Ammon's horn (tissue), 1 donor: Measurements from ENCODE around the gene CDH23.

Experiments used
- DNase-seq: peaks from one replicate; pipeline ENCODE4 v3.0.0-alpha.2; 2016; ENCODE audit warnings: low spot score

CDH23 gene

GRCh38 chr10:71516890-71517289 is 120.2 kb downstream of the CDH23 start:
- no peak for DNase-seq

DNA sequence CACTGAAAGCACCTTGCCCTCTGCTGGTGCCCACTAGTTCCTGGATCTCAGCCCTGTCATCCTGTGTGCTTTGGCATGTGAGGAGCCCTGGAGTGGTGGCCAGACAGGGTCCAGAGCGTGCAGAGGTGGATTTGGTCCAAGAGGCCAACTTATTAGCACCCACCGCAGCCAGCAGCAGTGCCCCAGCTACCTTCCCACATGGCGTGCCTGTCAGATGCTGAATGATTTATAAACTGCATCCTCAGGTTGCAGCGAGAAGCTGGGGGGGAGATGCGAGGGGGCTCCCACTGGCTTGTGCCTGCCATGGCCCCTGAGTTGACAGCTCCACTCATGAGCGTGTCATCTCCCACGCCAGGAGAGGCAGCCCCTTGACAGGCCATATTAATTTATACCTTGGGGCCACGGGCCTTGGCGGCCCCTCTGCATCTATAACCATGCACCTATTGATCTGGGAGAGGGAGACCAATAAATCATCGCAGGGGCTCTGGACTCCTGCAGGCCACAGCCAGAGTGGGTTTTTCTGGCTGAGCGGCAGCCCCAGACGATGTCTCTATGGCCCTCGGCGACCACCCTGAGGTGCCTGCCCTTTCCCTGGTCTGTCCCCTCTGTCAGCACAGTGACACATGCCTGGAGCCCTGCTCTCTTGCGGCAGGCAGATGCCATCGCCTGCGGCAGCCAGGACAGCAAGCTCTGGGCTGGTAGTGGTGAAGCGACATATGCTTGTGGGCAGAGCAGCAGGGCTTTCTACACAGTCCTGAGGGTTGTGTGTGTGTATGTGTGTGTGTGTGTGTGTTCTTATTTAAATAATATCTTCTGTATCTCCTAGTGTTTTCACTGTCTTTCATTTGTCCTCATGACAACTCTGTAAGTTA is 120.8 kb downstream of the CDH23 start:
- DNase-seq = peak; percentile 46

- no peak for DNase-seq
Observed at GRCh38 chr10:71520042-71520441, 123.3 kb downstream of the CDH23 start.

- no peak for DNase-seq
Observed at GRCh38 chr10:71521504-71522441, 125.1 kb downstream of the CDH23 start.

GRCh38 chr10:71522442-71523144 is 125.9 kb downstream of the CDH23 start:
- no peak for DNase-seq

GRCh38 chr10:71523756-71524155 is 127.0 kb downstream of the CDH23 start:
- no peak for DNase-seq

- no peak for DNase-seq
Observed at GRCh38 chr10:71525092-71525491, 128.4 kb downstream of the CDH23 start.

DNA sequence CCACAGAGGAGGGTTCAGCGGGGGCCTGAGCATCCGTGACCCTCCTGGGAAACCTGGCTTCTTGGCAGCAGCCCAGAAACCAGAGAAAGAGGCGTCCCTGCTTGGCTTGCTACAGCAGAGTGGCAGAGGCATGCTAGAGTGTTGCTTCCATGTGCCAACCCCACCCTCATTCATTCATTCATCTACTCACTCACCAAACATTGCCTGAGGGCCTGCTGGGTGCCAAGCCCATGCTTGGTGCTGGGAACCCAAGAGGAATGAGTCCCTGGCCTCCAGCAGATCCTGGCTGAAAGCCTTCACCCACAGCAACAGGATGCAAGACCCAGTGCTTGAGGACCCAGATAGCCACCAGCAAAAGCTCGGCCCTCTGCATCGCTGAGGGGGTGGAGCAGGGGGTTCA is 129.0 kb downstream of the CDH23 start:
- DNase-seq = no peak

- DNase-seq = no peak
Observed at GRCh38 chr10:71526653-71527052, 129.9 kb downstream of the CDH23 start.

DNA sequence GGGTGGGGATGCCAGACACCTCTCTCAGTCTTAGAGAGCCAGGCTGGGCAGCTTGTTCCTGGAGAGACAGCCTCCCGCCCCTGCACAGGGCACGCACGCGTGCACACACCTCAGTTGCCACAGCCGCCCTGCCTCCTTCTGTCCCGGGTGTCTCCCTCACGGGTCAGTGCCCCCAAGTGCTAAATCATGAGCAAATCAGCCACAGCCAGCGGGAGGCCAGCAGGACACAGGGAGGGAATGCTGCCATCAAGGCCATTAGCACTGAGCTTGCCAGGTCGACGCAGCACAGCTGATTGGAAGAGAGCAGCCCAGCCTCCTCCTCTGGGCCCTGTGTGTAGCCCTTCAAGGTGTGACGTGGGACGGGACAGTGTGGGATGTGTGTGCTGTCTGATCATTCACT is 130.4 kb downstream of the CDH23 start:
- DNase-seq = peak; percentile 17

GRCh38 chr10:71528371-71529206 is 131.9 kb downstream of the CDH23 start:
- peak; percentile 41 for DNase-seq

GRCh38 chr10:71529207-71529827 is 132.6 kb downstream of the CDH23 start:
- DNase-seq = no peak

DNA sequence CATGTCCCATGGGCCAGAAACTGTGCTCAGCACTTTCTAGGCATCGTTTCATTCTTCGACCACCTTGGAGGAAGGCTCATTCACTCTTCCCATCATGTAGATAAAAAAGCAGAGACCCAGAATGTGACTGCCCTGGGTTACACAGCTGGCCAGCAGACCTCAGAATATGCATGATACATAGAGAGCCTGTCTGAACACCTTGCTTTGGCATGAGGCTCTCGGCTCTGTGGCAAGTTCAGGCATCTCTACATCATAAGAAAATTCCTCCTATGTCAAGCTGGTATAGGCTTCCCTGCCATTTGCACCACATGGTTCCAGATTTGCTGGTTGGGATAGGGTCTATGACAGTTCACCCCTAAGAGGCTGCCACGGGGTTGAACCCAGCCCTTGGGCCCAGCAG is 134.1 kb downstream of the CDH23 start:
- DNase-seq = no peak

DNA sequence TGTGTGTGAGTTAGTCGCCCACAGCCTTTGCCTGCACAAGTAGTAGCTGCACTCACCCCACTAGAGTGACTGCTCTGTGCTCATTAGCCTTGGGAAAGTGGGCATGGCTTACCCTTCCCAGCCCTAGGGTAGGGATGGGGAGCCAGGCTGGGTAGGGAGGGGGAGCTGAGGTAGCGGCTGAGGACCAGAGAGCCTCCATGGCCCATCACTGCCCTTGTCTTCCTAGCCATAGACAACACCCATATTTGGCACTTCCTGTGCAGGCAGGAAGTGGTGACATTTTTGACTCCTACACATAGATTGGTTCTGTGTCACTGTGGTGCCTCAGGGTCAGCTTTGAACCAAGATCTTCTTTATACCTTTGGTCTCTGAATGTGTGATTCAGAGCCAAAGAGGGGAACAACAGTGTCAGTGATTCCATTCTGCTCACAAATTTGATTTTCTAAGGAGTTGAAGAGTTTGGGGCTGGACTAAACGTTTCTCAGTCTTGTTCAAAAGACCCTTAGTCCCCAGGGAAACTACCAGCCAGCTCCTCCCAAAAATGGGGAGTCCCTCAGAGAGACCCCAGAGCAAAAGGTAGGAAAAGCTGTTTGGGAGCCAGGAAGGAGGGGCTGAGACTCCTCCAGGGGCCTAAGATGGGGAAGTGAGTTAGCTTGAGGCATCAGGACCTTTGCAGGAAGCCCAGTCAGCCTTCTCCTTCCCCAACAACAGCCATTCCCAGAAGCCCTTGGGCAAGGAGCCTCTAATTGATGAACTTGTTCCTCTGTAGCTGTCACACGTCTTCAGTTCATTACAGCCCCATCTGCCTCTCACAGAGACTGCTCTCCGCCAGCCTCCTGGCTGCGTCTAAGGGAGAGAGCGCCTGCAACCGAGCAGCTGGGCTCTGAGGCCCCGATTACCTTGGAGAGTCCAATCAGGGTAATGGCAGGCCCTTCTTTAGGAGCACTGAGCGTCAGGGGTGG is 135.0 kb downstream of the CDH23 start:
- no peak for DNase-seq

DNA sequence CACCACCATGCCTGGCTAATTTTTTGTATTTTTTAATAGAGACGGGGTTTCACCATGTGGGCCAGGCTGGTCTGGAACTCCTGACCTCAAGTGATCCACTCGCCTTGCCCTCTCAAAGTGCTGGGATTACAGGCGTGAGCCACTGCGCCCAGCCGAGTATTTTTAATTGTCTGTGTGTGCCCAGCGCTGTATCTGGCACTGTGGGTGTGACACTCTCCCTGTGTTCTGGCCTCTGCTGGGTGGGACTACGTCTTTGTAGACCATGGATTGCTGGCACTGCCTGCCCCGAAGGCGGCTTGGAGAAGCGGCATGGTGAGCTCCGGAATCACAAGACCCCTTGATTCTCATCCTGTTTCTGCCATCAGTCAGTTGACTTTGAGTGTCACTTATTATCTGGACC is 136.2 kb downstream of the CDH23 start:
- DNase-seq = no peak

- no peak for DNase-seq
Observed at GRCh38 chr10:71533936-71534335, 137.2 kb downstream of the CDH23 start.

GRCh38 chr10:71534568-71535194 is 138.0 kb downstream of the CDH23 start:
- peak; percentile 35 for DNase-seq

GRCh38 chr10:71536332-71536731 is 139.6 kb downstream of the CDH23 start:
- DNase-seq = no peak

- no peak for DNase-seq
Observed at GRCh38 chr10:71537125-71537524, 140.4 kb downstream of the CDH23 start.
